SW 1271 (cell line): Measurements from ENCODE around the gene UGT1A5.
"Not testable (repeated sequence)": the region's sequence is repeated elsewhere in the genome, so short reads cannot be mapped to it uniquely, and the experiment has no call there.

Experiments used
- DNase-seq, 2 experiments: peaks; one replicate each; lab custom pipeline; 2025; lab: John Stamatoyannopoulos, UW

Gene UGT1A5

GRCh38 chr2:233693963-233694362 is 18.7 kb upstream of the UGT1A5 start:
- no peak for DNase-seq

DNA sequence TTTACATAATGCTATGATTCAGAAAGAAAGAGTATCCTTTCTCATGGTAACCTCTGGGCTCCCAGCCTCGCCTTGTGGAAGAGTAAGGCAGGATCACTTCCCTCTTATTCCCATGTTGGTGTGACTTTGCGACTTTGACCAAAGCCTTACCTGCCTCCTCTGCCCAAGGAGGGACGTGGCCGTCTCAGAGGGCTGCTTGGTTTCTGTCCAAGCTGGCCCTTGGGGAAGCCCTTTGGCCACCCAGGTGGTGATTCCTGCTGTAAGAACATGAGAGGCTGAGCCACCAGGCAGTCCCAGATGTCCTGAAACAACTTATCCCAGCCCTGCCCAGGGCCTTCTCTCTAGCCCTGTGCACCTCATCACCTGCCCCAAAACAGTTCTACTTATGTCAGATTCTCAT is 14.0 kb upstream of the UGT1A5 start:
- no peak for DNase-seq

GRCh38 chr2:233699424-233700027 is 13.2 kb upstream of the UGT1A5 start:
- DNase-seq, result no peak

GRCh38 chr2:233700028-233700635 is 12.6 kb upstream of the UGT1A5 start:
- DNase-seq, result no peak

DNA sequence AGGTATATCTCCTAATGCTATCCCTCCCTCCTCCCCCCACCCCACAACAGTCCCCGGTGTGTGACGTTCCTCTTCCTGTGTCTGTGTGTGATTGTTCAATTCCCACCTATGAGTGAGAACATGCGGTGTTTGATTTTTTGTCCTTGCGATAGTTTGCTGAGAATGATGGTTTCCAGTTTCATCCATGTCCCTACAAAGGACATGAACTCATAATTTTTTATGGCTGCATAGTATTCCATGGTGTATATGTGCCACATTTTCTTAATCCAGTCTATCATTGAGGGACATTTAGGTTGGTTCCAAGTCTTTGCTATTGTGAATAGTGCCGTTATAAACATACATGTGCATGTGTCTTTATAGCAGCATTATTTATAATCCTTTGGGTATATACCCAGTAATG is 11.9 kb upstream of the UGT1A5 start:
- DNase-seq, result not testable (repeated sequence)

- no peak for DNase-seq
Observed at GRCh38 chr2:233702238-233702637, 10.5 kb upstream of the UGT1A5 start.

DNA sequence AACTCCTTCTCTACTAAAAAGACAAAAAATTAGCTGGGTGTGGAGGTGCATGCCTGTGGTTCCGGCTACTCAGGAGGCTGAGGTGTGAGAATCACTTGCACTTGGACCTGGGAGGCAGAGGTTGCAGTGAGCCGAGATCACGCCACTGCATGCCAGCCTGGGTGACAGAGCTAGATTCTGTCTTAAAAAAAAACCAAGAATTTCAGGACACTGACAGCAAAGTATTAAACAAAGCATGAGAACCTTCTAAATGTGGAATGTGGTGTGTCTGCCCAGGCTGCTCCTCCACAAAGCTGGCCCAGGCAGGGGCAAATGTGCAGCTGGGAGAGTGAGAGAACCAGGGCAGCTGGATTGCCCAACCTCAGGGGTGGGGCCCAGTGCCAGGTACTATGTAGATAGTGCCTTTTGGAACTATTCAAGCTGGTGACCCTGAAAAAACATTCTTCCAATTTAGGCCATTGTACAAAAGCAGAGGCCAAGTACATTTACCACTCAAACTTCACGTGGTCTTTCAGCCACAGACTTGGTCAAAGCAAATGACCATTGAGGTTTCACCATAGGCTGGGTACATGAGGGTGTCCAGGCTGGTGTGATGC is 6.7 kb upstream of the UGT1A5 start:
- no peak for DNase-seq

DNA sequence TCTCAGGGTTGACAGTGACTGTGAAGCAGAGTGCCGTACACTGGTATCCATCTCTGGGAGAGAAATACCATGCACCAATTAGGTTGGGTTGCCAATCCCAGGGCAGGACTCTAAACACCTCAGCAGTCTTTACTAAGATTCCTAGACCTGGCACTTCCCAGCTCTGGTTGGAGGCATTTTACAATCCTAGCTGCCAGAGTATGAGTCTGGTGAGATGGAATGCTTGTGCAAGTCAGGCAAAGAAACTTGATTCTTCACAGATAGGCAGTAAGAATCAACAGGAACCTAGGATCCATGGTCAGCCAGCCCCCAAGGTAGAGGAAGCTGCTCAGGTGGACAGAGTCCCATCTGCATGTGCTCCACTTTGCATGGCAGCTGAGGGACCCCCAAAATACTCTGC is 6.0 kb upstream of the UGT1A5 start:
- DNase-seq, result no peak

DNA sequence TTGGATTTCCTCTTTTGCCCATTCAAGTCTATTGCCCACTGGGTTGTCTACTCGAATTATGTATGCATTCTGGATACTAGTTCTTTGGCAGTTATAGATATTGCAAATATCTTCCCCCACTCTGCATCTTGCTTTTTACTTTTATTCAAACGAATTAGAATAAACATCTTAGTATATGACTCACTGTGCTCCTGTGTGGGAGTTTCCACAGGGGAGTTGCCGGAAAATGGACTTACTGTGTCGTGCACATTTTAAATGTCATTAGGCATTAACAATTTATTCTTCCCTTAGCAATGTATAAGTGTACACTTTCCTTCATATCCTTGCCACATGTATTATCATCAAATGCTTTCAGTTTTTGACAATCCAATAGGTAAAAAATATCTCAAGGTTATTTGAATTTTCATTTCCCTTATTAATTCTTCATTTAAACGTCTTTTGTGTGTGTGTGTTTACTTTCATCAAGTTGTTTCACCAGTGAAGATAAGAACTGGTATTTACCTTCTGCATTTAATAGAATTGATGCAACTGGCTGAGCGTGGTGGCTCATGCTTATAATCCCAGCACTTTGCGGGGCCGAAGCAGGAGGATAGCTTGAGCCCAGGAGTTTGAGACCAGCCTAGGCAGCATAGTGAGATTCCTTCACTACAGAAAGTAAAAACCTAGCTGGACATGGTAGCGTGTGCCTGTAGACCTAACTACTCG is 4.6 kb upstream of the UGT1A5 start:
- DNase-seq, result no peak

DNA sequence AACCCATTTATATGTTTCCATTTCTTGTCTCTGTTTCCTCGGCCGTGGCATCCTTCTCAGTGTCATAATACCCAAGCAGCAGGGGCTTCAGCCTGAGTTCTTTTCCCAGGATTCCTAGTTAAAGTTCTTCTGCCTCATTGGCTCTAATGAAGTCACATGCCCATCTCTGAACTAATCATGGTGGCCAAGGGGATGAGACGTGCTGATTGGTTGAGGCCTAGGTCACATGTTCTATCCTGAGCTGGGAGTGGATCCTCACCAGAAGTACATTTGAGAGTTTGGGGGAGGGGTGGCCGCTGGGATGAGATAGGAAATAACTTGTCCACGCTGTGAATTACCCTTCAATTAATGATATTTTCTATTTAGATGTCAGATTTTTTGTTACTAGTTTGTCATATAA is 3.8 kb upstream of the UGT1A5 start:
- no peak for DNase-seq

- DNase-seq, result peak in 1 of 2 experiments; percentile 51
Observed at GRCh38 chr2:233711312-233712008, 1.2 kb upstream of the UGT1A5 start.

DNA sequence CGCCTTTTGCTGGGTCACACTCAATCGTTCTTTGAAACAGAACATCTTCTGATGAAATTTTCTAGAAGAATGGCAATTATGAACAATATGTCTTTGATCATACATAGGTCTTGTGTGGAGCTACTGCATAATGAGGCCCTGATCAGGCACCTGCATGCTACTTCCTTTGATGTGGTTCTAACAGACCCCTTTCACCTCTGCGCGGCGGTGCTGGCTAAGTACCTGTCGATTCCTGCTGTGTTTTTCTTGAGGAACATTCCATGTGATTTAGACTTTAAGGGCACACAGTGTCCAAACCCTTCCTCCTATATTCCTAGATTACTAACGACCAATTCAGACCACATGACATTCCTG is 532 bp downstream of the UGT1A5 start:
- DNase-seq, result no peak

DNA sequence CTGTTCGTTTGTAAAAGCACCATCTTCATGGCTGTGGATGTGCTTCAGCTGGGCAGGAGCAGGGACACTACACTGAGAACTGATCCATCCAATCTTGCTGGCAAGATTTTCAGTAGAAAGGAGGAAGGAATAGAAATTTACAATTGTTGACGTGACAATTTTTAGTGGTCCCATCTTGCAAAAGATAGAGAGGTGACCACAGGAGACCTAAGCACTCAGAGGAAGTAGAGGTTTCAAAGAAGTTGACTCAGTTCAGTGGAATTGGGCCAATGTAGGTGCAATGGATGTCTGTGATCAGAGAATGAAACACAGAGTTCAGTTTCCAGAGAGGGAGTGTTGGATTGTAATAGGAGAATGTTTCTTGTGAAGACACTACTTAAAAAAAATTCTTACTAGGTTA is 1.4 kb downstream of the UGT1A5 start:
- no peak for DNase-seq

- DNase-seq, result no peak
Observed at GRCh38 chr2:233718552-233718951, 5.8 kb downstream of the UGT1A5 start, which contains the start of gene UGT1A4. TSS of gene UGT1A4 (plus strand) at chr2:233718736. CDS start at chr2:233718821, 85 bp downstream.

- no peak for DNase-seq
Observed at GRCh38 chr2:233728723-233729301, 16.1 kb downstream of the UGT1A5 start, which contains the start of gene UGT1A3. TSS of gene UGT1A3 (plus strand) at chr2:233729042. CDS start at chr2:233729127, 85 bp downstream.

DNA sequence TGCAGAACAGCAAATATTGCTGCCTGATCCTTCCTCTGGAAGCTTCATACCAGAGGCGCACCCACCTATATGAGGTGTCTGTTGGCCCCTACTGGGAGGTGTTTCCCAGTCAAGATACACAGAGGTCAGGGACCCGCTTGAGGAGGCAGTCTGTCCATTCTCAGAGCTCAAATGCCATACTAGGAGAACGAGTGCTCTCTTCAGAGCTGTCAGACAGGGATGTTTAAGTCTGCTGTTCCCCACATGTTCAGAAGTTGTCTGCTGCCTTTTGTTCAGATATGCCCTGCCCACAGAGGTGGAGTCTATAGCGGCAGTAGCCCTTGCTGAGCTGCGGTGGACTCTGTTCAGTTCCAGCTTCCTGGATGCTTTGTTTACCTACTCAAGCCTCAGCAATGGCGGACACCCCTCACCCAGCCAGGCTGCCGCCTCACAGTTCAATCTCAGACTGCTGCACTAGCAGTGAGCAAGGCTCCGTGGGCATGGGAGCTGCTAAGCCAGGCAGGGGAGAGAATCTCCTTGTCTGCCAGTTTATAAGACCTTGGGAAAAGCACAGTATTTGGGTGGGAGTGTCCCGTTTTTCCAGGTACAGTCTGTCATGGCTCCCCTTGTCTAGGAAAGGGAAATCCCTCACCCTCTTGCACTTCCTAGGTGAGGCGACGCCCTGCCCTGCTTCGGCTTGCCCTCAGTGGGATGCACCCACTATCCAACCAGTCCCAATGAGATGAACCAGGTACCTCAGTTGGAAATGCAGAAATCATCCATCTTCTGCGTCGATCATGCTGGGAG is 24.4 kb downstream of the UGT1A5 start:
- DNase-seq, result not testable (repeated sequence)

- no peak for DNase-seq
Observed at GRCh38 chr2:233740870-233741269, 28.2 kb downstream of the UGT1A5 start.

DNA sequence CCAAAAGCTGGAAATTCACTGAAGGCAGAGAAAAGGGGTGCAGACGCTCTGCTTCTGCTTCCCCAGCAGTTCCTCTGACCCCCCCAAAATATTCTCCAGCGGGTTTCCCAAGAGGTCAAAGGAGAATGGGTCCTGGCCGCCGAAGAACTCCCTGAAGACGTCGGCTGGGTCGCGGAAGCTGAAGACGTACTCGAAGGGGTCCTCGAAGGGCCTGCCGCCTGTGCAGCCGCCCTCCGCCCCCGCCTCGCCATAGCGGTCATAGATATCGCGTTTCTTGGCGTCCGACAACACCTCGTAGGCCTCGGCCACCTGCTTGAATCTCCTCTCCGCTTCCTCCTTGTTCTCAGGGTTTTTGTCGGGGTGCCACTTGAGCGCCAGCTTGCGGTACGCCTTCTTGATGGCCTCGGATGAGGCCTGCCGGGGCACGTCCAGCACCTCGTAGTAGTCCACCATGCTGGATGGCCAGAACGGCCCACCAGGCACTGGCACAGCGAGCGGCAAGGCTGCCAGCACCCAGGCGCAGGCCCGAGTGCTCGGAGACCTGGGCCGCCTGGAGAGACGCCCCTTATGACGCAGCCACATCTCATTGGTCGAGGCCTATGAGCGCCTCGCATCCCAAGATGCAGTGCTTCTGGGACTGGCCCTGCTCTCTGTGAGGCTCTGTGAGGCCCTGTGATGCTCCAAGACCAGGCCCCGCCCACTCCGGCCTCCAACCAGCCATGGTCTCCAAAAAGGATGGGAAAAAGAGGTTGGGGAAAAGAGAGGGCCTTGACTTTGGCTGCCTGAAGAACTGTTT is 31.0 kb downstream of the UGT1A5 start:
- DNase-seq, result no peak

- DNase-seq, result no peak
Observed at GRCh38 chr2:233745073-233745755, 32.5 kb downstream of the UGT1A5 start.

GRCh38 chr2:233745838-233746237 is 33.1 kb downstream of the UGT1A5 start:
- not testable (repeated sequence) for DNase-seq
